Ureter (tissue), 1 donor: ENCODE measurements around the gene COL4A3. TPM values are rescaled to one million over a fixed set of nuclear protein-coding genes. Genes with fewer than 3 reads are reported as not detected.
"Not testable (repeated sequence)": the region's sequence is repeated elsewhere in the genome, so short reads cannot be mapped to it uniquely, and the experiment has no call there.

Experiments used
- DNase-seq: peaks from one replicate; pipeline ENCODE4 v3.0.0-alpha.2; 2020; ENCODE audit warnings: low spot score
- total RNA-seq: library from RNA; stranded (reverse); gene quantifications from one replicate; pipeline ENCODE4 v1.2.4, GENCODE V29; 2023
- donor health status: DM: yes; HTN: yes; CAD: no.

Gene COL4A3
- total RNA-seq, 1 donor from 2014 or later: 23.3 TPM

- DNase-seq: no peak
Observed at GRCh38 chr2:227154986-227155774, 9.2 kb upstream of the COL4A3 start.

- no peak for DNase-seq
Observed at GRCh38 chr2:227160164-227160563, 4.3 kb upstream of the COL4A3 start.

- DNase-seq: no peak
Observed at GRCh38 chr2:227161947-227162346, 2.5 kb upstream of the COL4A3 start.

GRCh38 chr2:227163485-227163997, 883 bp upstream of the COL4A3 start:
- no peak for DNase-seq

DNA sequence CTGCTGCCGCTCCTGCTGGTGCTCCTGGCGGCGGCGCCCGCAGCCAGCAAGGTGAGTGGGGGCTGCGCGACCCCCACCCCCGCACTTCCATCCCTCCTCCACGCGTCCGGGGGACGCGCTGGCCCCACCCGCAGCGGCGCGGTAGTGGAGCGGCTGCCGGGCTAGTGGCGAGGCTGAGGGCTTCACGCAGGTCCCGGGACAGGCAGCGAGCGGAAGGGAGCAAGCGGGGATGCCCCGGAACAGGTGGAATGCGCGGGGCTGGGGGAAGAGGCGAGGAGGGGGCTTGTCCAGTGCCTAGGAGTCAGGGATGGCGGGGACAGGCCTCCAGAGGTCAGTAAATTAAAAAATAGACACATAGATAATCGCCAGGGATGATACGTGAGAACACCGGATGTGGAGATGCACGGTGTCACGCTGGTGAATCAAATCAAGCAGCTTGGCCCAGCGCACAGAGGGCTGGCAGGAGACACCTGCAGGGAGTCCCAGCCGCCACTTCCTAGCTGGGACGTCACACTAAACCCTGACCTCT, 403 bp downstream of the COL4A3 start:
- no peak for DNase-seq

DNA sequence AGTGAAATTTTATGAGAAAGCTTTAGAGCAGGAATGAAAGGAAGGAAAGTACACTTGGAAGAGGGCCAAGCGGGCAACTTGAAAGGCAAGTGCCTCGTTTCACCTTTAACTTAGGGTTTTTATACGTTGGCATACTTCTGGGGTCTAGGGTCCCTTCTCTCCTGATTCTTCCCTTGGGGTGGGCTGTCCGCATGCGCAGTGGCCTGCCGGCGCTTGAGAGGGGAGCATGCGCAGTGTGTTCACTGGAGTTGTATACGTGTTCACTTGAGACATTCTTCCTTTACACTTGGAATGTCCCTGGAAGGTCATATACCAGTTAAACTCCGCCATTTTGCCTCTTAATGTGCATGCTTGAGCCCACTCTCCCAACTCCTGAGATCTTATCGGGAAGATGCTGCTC, 7.4 kb downstream of the COL4A3 start:
- DNase-seq: not testable (repeated sequence)

GRCh38 chr2:227177592-227178336, 13.3 kb downstream of the COL4A3 start:
- no peak for DNase-seq

DNA sequence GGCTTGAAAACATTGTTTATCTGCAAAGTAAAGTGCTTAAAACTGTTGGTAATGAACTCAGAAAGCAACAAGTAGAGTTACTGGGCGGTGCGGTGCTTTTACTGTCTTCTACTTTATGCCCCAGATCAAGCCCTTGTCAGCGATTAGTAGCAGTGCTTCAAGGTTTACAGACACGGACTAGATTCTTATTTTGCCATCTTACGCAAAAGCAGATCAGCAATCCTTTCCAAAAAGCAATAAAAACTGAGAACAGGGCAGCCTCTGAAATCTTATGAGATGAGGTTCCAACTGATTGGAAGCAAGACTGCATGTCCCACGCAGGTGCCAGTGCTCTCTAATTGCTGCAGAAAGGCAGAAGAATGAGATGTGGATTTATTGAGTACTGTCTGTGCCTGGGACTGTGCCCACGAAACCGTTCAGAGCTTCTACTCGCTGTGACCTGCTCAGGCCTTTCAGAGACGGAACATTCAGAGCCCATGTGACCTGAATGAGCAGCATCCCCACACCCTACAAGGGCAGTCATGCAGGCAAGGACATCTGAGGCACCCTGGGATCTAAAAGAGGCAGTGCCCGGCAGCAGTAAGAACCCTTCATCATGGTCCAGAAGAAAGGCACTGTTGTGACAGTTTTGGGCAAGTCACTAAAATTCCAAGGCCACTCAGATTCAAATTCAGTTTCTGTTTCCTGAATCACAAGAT, 15.7 kb downstream of the COL4A3 start:
- DNase-seq: peak; percentile 44

DNA sequence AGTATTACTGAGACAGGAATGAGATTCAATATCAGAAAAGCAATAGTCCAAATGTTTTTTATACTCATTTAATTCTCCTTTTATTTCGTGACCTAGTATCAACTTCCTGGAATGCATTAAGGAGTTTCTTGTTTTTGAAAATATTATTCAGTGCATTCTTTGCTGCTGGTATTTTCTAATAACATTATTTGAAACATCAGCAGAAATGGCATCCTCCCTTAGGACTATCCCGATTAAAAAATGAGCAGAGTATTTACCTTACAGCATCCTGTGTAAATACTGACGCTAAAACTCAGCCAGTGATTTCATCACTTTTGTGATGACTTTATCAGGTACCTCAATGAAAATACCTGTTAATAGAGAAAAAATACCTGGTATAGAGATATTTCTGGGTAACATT, 16.3 kb downstream of the COL4A3 start:
- DNase-seq: no peak

- DNase-seq: no peak
Observed at GRCh38 chr2:227182765-227183164, 18.3 kb downstream of the COL4A3 start.

DNA sequence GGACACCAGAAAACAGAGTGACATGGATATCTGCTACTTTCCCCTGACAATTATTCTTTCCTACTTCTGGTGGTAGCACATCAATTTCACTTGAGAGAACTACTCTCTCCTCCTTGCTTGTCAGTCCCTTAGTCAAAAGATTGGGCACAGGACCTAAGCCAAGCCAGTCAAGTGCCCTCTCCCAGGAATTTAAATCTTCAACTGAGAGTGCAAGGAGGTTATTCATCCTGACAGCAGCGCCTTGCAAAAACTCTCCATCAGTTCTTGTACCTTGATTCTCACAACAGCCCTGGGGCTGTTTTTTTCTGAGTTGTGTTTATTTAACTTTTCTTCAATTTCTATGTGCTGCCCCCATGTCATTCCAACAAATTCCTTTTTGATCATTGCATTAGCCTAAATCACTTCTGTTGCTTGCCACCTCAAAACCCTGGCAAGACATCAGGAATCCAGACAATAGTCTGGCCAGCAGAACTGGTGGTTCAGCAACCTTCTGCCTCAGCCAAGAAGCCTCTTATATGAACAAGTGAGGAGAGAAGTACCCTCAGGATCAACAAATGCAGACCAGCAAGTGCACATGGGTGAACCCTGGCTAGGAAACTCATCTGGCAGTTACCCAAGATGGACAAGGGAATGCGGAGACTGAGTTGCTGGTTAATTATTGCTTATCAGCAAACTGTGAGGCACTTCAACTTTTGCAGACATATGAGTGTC, 19.4 kb downstream of the COL4A3 start:
- DNase-seq: no peak

DNA sequence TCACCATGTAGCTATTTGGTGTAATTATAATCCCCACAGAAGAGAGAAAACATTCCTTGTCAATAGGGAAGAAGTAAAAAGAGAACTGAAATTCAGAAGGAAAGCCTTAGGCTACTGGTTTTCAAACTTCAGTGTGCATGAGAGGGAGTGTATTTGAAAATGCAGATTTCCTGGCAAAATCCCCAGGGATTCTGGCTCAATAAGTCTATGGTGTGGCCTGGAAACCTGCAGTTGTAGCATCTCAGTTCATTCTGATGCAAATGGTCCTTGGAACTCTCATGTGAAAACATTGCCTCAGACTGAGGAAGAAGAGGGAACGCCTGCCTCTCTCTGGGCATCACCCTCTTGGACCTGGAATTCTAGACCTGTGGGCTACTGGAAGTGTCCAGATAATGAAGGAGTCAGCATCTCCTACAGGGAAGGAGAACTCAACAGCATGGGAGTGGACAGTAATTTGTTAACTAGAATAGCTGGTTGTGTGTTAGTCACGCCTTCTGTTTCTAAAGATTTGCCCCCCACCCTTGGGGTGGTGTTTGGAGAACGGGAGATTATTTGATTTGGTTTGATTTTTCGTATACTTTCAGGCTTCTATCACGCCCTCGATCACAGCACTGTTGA, 21.3 kb downstream of the COL4A3 start:
- DNase-seq: no peak

DNA sequence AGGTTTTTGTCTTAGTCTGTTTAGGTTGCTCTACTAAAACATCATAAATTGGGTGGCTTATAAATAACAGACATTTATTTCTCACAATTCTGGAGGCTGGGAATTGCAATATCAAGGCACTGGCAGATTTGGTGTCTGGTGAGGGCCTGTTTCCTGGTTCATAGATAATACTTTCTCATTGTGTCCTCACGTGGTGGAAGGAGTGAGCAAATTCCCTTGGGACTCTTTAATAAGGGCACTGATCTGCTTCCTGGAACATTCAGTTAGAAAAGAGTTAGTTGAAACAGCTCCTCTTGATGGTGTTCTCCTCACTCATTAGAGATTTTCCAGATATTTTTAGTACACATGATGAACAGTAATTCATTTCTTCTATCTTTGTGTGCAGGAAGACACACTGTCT, 22.3 kb downstream of the COL4A3 start:
- DNase-seq: no peak

GRCh38 chr2:227188292-227188691, 23.9 kb downstream of the COL4A3 start:
- DNase-seq: no peak

DNA sequence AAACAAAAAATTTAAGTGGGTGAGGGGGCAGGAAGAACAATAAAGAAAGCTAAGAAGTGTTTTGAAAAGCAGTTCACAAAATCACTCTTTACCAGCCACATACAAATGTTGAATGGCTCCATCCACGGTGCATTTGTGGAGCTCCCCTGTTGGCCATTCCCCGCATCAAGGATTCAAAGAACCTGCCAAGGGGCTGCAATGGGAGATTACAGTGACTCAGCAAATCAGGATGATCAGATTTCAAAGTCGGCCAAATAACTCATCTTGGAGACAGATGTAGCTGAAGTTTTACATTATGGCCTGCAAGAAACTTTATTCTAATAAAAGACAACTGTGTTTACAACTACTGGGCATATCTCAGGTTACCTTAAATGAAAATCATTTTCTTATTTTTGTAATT, 26.9 kb downstream of the COL4A3 start:
- no peak for DNase-seq

GRCh38 chr2:227192491-227192890, 28.1 kb downstream of the COL4A3 start:
- no peak for DNase-seq

- no peak for DNase-seq
Observed at GRCh38 chr2:227194219-227194618, 29.8 kb downstream of the COL4A3 start.

- no peak for DNase-seq
Observed at GRCh38 chr2:227198866-227199265, 34.4 kb downstream of the COL4A3 start.

DNA sequence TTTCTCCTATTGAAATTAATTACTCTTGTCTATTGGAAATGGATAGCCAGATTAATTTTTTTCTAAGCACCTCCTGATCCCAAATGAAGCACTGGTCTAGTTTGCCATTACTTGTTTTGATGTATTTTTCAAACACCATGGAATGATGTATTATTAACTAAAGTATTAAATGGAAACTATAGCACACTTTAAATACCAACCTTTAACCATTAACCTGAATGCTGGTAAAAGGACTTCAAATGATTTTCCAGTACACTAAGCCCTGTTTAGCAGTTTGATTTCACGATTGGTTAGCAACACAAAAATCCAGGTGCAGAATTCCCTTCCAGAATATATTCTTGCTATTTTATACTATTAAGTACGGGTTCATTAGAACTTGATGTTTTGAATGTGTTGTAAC, 37.3 kb downstream of the COL4A3 start:
- no peak for DNase-seq

GRCh38 chr2:227204452-227204851, 40.0 kb downstream of the COL4A3 start:
- no peak for DNase-seq

DNA sequence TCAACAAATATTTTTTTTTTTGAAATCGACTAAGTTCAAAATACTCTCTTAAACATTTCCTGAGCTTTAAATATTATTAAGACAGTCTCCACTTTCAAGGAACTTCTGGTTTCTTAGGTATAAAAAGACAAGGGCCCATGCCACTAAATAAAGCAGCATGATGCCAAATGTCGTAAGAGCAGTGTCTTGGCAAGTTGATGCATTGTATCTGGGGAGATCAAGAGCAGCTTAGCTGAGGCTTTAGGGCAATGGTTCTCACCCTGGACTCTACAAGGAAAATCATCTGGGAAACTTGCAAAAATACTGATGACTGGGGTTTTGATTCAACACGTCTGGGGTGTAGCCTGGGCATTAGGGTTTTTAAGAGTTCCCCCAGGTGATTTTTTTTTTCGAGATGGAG, 41.3 kb downstream of the COL4A3 start:
- DNase-seq: no peak
